GM23338 (cell line): ENCODE data around the gene BICRA. TPM values are rescaled to one million over a fixed set of nuclear protein-coding genes. Genes with fewer than 3 reads are reported as not detected.

Experiments
- ATAC-seq: fragments of 200-7000 bp; cut with Tn5 transposase; 3 replicates; pipeline ENCODE4 v1.9.1; 2020
- DNase-seq: peaks from one replicate; pipeline ENCODE4 v3.0.0-alpha.2; 2015; ENCODE audit warnings: low spot score
- H2AFZ ChIP-seq: fragments of 200-600 bp; sonication (generic); 2 replicates; pipeline ENCODE4 v1.8.0; 2016; ENCODE audit warnings: antibody characterized with exemption, mild to moderate bottlenecking, moderate library complexity
- H3F3A ChIP-seq: fragments of 200-600 bp; sonication (generic); replicated peaks from 2 replicates; pipeline ENCODE4 v1.8.0; 2017; ENCODE audit warnings: antibody characterized with exemption, mixed run types, low read depth
- H3K27ac ChIP-seq: fragments of 200-600 bp; sonication (generic); 2 replicates; pipeline ENCODE4 v1.6.1; 2016; ENCODE audit warnings: low read depth
- H3K27me3 ChIP-seq: fragments of 200-600 bp; sonication (generic); 2 replicates; pipeline ENCODE4 v1.8.0; 2016; ENCODE audit warnings: mild to moderate bottlenecking, mixed run types, moderate library complexity; ENCODE audit not compliant: insufficient read depth
- H3K36me3 ChIP-seq: fragments of 200-600 bp; sonication (generic); 2 replicates; pipeline ENCODE4 v1.8.0; 2016; ENCODE audit warnings: mild to moderate bottlenecking; ENCODE audit not compliant: insufficient read depth
- H3K4me1 ChIP-seq: fragments of 200-600 bp; sonication (generic); 2 replicates; pipeline ENCODE4 v1.8.0; 2016; ENCODE audit warnings: mild to moderate bottlenecking, moderate library complexity; ENCODE audit not compliant: insufficient read depth
- H3K4me2 ChIP-seq: fragments of 200-600 bp; sonication (generic); 2 replicates; pipeline ENCODE4 v1.7.1; 2017; ENCODE audit warnings: mixed run types
- H3K4me3 ChIP-seq: fragments of 200-600 bp; sonication (generic); 2 replicates; pipeline ENCODE4 v1.6.1; 2016; ENCODE audit warnings: mixed run types
- H3K79me2 ChIP-seq: fragments of 200-600 bp; sonication (generic); replicated peaks from 2 replicates; pipeline ENCODE4 v1.8.0; 2017; ENCODE audit warnings: mild to moderate bottlenecking; ENCODE audit not compliant: insufficient read depth
- H3K9me2 ChIP-seq: fragments of 200-600 bp; sonication (generic); 2 replicates; pipeline ENCODE4 v1.8.0; 2017; ENCODE audit not compliant: insufficient read depth
- H4K20me1 ChIP-seq: fragments of 200-600 bp; sonication (generic); replicated peaks from 2 replicates; pipeline ENCODE4 v1.8.0; 2017; ENCODE audit warnings: mild to moderate bottlenecking; ENCODE audit not compliant: insufficient read depth
- H3K27ac Mint-ChIP-seq: 2 replicates; pipeline ENCODE4 v1.8.0; 2020; ENCODE audit warnings: inconsistent platforms, mild to moderate bottlenecking, moderate library complexity, mixed read lengths
- H3K27me3 Mint-ChIP-seq: 3 replicates; pipeline ENCODE4 v1.8.0; 2022; ENCODE audit warnings: low read depth, mild to moderate bottlenecking, moderate library complexity, mixed read lengths, inconsistent platforms; ENCODE audit not compliant: insufficient read depth, poor library complexity
- H3K36me3 Mint-ChIP-seq: 3 replicates; pipeline ENCODE4 v1.8.0; 2021; ENCODE audit warnings: low read depth, mild to moderate bottlenecking, inconsistent platforms, moderate library complexity, mixed read lengths
- H3K4me1 Mint-ChIP-seq: 3 replicates; pipeline ENCODE4 v1.8.0; 2020; ENCODE audit warnings: mild to moderate bottlenecking, inconsistent platforms, mixed read lengths
- H3K4me3 Mint-ChIP-seq: 3 replicates; pipeline ENCODE4 v1.8.0; 2021; ENCODE audit warnings: moderate library complexity, mild to moderate bottlenecking, inconsistent platforms, mixed read lengths
- H3K9me3 Mint-ChIP-seq: 3 replicates; pipeline ENCODE4 v1.8.0; 2020; ENCODE audit warnings: moderate library complexity, mild to moderate bottlenecking, inconsistent platforms, mixed read lengths
- CREB1 ChIP-seq: fragments of 250-450 bp; sonication (Bioruptor Pico); IDR thresholded peaks from 2 replicates; pipeline ENCODE4 v1.5.0; 2020; ENCODE audit warnings: low read depth, mild to moderate bottlenecking, moderate library complexity
- ETS1 ChIP-seq: IDR thresholded peaks from 2 replicates; pipeline ENCODE4 v1.6.1; 2016; ENCODE audit warnings: antibody characterized with exemption
- EZH2 ChIP-seq: fragments of 200-600 bp; sonication (generic); IDR thresholded peaks from one replicate; pipeline ENCODE4 v1.8.0; 2017; ENCODE audit warnings: antibody characterized with exemption, mild to moderate bottlenecking, low read depth; ENCODE audit not compliant: unreplicated experiment
- EZH2phosphoT487 ChIP-seq: fragments of 200-600 bp; sonication (generic); IDR thresholded peaks from one replicate; pipeline ENCODE4 v1.8.1; 2018; ENCODE audit warnings: antibody characterized with exemption; ENCODE audit not compliant: unreplicated experiment
- JUNB ChIP-seq: IDR thresholded peaks from one replicate; pipeline ENCODE4 v1.6.1; 2016; ENCODE audit warnings: antibody characterized with exemption; ENCODE audit not compliant: unreplicated experiment
- NANOG ChIP-seq: IDR thresholded peaks from 2 replicates; pipeline ENCODE4 v1.6.1; 2016; ENCODE audit warnings: antibody characterized with exemption, borderline replicate concordance
- POLR2AphosphoS5 ChIP-seq: IDR thresholded peaks from 2 replicates; pipeline ENCODE4 v1.6.1; 2016; ENCODE audit warnings: antibody characterized with exemption, low read depth
- STAT1 ChIP-seq: IDR thresholded peaks from one replicate; pipeline ENCODE4 v1.6.1; 2016; ENCODE audit warnings: antibody characterized with exemption; ENCODE audit not compliant: unreplicated experiment
- ZNF114 ChIP-seq: fragments of 250-450 bp; sonication (Bioruptor Pico); IDR thresholded peaks from 2 replicates; pipeline ENCODE4 v1.5.0; 2020; ENCODE audit warnings: mild to moderate bottlenecking, moderate library complexity
- ZNF462 ChIP-seq: fragments of 250-450 bp; sonication (Bioruptor Pico); IDR thresholded peaks from 2 replicates; pipeline ENCODE4 v1.5.0; 2020; ENCODE audit warnings: mild to moderate bottlenecking, moderate library complexity
- polyA plus RNA-seq: library from polyadenylated mRNA; unstranded; fragments of >200 nt; fragmentation: Nextera tagmentation; extraction: Ambion mirVana; gene quantifications from 2 replicates; pipeline ENCODE4 v1.2.1, GENCODE V29; 2016
- total RNA-seq: library from RNA; depleted of rRNA; stranded (reverse); fragments of >200 nt; shearing (Covaris generic); gene quantifications from 2 replicates; pipeline ENCODE4 v1.2.3, GENCODE V29; 2014

The BICRA gene
- total and polyA plus RNA-seq, 2 experiments from 2014 or later: 7.0 to 37.7 TPM

GRCh38 chr19:47657719-47658118 lies 48.8 kb downstream of the BICRA start (continued):
- TF ChIP-seq JUNB: no peak

GRCh38 chr19:47658431-47659348 lies 49.8 kb downstream of the BICRA start:
- Histone ChIP-seq H3F3A (no peaks in the 10 kb centered on the region), H3K4me2 (no peak overlapping the region), H3K36me3 (no peaks in the 10 kb centered on the region), H3K4me1 (peaks cover 13% of the 10 kb centered on the region; the same call in 1 of the 2 replicates), H3K9me2 (no peaks in the 10 kb centered on the region), H2AFZ (no peak overlapping the region), H3K27me3 (no peaks in the 10 kb centered on the region), H3K79me2 (peaks cover 94% of the 10 kb centered on the region), H4K20me1 (peaks cover 38% of the 10 kb centered on the region), H3K27ac (no peak overlapping the region), H3K4me3 (no peak overlapping the region)
- TF ChIP-seq EZH2: no peak
- no peak for TF ChIP-seq POLR2AphosphoS5
- no peak for TF ChIP-seq CREB1 (CRISPR knock-in tag)
- no peak for TF ChIP-seq STAT1
- Mint-ChIP-seq H3K27me3 (peaks cover 12% of the 10 kb centered on the region), H3K4me1 (peaks cover 5% of the 10 kb centered on the region; the same call in 2 of the 3 replicates), H3K4me3 (no peak overlapping the region), H3K36me3 (peaks cover 6% of the 10 kb centered on the region; the same call in 2 of the 3 replicates), H3K27ac (no peak overlapping the region), H3K9me3 (no peaks in the 10 kb centered on the region)
- no peak for DNase-seq
- ATAC-seq: no peak

- Mint-ChIP-seq H3K9me3 (no peaks in the 10 kb centered on the region), H3K27me3 (peaks cover 12% of the 10 kb centered on the region), H3K4me1 (peaks cover 7% of the 10 kb centered on the region; the same call in 2 of the 3 replicates), H3K36me3 (peaks cover 8% of the 10 kb centered on the region; the same call in 2 of the 3 replicates), H3K27ac (no peak overlapping the region; the same call in 1 of the 2 replicates), H3K4me3 (no peak overlapping the region)
- Histone ChIP-seq H3K4me2 (no peak overlapping the region), H3K36me3 (no peaks in the 10 kb centered on the region), H3K79me2 (peaks cover 89% of the 10 kb centered on the region), H4K20me1 (peaks cover 33% of the 10 kb centered on the region), H3K27me3 (no peaks in the 10 kb centered on the region), H3K4me1 (peaks cover 13% of the 10 kb centered on the region; the same call in 1 of the 2 replicates), H3K27ac (no peak overlapping the region), H3F3A (no peaks in the 10 kb centered on the region), H3K9me2 (no peaks in the 10 kb centered on the region), H3K4me3 (no peak overlapping the region), H2AFZ (no peak overlapping the region)
- ATAC-seq (no peak), DNase-seq (no peak)
- TF ChIP-seq POLR2AphosphoS5 (no peak), CREB1 (CRISPR knock-in tag) (no peak), EZH2phosphoT487 (no peak), ZNF462 (no peak), ZNF114 (no peak), STAT1 (no peak), JUNB (no peak), NANOG (no peak), EZH2 (no peak), ETS1 (no peak)
Observed at GRCh38 chr19:47660435-47660832, 51.5 kb downstream of the BICRA start.
